Breast epithelium (tissue), 4 donors: ENCODE measurements around the gene SPRY1. TPM values are rescaled to one million over a fixed set of nuclear protein-coding genes. Genes with fewer than 3 reads are reported as not detected.

ENCODE experiments used
- DNase-seq, 2 donors: peaks; one replicate each; pipeline ENCODE4 v3.0.0-alpha.2; 2019; ENCODE audit warnings: low spot score in 2 of 2
- H3K27ac ChIP-seq, 2 donors: fragments of 200-600 bp; sonication (generic) in 1 of 2; one replicate each; pipeline ENCODE4 v1.5.1; 2016 to 2019; ENCODE audit warnings: mild to moderate bottlenecking in 1 of 2
- H3K27me3 ChIP-seq, 2 donors: fragments of 200-600 bp; sonication (generic) in 1 of 2; one replicate each; pipeline versions ENCODE4 v1.5.1 to v1.6.0; 2017 to 2019; ENCODE audit warnings: control low read depth in 1 of 2, mild to moderate bottlenecking in 1 of 2
- H3K36me3 ChIP-seq: fragments of 200-600 bp; one replicate; pipeline ENCODE4 v1.5.1; 2019
- H3K4me1 ChIP-seq, 2 donors: fragments of 200-600 bp; sonication (generic); one replicate each; pipeline ENCODE4 v1.5.1; 2016 to 2019; ENCODE audit warnings: control low read depth in 1 of 2
- H3K4me3 ChIP-seq, 3 donors: fragments of 200-600 bp; sonication (generic); 1 replicate in 2 of 3; 2 replicates in 1 of 3; pipeline ENCODE4 v1.5.1; 2016 to 2019; ENCODE audit warnings: mild to moderate bottlenecking in 3 of 3, moderate library complexity in 2 of 3
- H3K9me3 ChIP-seq, 2 donors: fragments of 200-600 bp; sonication (generic) in 1 of 2; one replicate each; pipeline ENCODE4 v1.5.1; 2016 to 2019; ENCODE audit warnings: control low read depth in 1 of 2
- POLR2A ChIP-seq: fragments of 450-650 bp; IDR thresholded peaks from one replicate; pipeline ENCODE4 v1.6.1; 2016; ENCODE audit warnings: antibody characterized with exemption, mild to moderate bottlenecking, moderate library complexity
- POLR2AphosphoS5 ChIP-seq, 3 donors: sonication (generic); formaldehyde crosslinking; IDR thresholded peaks; one replicate each; pipeline ENCODE4 v1.6.1; 2017; ENCODE audit warnings: antibody characterized with exemption in 3 of 3
- intact Hi-C: fragments of 100-400 bp; cut with DNase I; formaldehyde crosslinking; loops from one replicate; pipeline ENCODE4 v1.15.1; 2023; ENCODE audit warnings: low total_unique reads
- total RNA-seq, 3 donors: library from RNA; depleted of rRNA; stranded (reverse); fragments of >200 nt; gene quantifications; one replicate each; pipeline ENCODE4 v1.1.0, GENCODE V29; 2016
- TF ChIP-seq, protein P1 (sequence below), 3 donors: fragments of 450-650 bp; IDR thresholded peaks; one replicate each; pipeline ENCODE4 v1.5.1; 2016 to 2017; ENCODE audit warnings: antibody characterized with exemption in 3 of 3, mild to moderate bottlenecking in 3 of 3, moderate library complexity in 3 of 3

The SPRY1 gene, protein sequence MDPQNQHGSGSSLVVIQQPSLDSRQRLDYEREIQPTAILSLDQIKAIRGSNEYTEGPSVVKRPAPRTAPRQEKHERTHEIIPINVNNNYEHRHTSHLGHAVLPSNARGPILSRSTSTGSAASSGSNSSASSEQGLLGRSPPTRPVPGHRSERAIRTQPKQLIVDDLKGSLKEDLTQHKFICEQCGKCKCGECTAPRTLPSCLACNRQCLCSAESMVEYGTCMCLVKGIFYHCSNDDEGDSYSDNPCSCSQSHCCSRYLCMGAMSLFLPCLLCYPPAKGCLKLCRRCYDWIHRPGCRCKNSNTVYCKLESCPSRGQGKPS
- 100 to 1,000 TPM in 2 of 3 donors, 10 to 100 TPM in 1; 82.1 to 233 (median 103) TPM for total RNA-seq

DNA sequence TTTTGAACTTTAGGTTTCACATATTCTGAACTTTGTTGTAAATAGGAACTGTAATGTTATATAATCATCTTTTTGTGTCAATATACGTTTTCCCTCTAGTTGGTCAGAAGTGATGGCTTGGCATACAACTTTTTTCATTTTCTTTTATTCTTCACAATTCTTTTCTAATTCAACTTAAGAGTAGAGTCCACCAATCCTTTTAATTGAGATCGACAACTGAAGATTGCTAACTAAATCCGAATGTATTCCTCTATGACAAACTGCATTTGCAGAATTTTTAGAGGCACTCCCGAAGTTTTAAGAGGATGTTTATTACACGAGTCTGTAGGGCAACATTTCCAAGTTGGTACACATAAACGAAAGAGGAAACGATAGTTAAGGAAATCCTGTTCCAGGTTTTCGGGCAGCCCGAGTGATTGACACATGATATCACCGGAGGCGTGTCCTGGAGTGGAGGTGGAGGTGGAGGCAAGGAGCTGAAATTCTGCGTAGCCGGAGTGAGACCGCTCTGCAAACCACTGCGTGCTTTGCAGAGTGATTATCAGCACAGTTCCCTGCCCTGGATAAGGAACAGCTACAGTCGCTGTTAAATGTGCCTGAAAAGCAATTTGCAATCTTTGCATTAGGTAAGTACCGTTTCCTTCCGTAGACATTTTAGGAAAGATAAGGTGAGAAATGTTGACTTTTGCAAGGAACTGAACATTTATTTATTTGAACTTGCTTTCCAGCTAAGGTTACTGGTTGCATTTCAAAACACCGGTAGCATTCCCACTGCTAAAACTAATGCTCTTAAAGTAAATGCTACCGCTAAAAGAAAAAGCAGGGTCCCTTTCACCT lies at the start of gene SPRY1:
SPRY1 (plus strand) TSS at position 489 of the 837 bp plus-strand sequence. CDS start 4,797 bp downstream, outside the sequence.
- Histone ChIP-seq H3K27me3 (no peaks in the 10 kb centered on the region), H3K4me1 (no peaks in the 10 kb centered on the region), H3K27ac (peak within 1 kb of the TSS; percentile 95 to 98), H3K9me3 (no peaks in the 10 kb centered on the region), H3K36me3 (no peaks in the 10 kb centered on the region), H3K4me3 (peak within 1 kb of the TSS; percentile 82 to 92 (median 83))
- DNase-seq: peak; percentile 83 to 92
- intact Hi-C loops: no loop called here
- peak; percentile 83 to 90 (median 88) for TF ChIP-seq POLR2AphosphoS5 (IDR thresholded peaks at IDR 0.05)
- TF ChIP-seq, protein P1, sequence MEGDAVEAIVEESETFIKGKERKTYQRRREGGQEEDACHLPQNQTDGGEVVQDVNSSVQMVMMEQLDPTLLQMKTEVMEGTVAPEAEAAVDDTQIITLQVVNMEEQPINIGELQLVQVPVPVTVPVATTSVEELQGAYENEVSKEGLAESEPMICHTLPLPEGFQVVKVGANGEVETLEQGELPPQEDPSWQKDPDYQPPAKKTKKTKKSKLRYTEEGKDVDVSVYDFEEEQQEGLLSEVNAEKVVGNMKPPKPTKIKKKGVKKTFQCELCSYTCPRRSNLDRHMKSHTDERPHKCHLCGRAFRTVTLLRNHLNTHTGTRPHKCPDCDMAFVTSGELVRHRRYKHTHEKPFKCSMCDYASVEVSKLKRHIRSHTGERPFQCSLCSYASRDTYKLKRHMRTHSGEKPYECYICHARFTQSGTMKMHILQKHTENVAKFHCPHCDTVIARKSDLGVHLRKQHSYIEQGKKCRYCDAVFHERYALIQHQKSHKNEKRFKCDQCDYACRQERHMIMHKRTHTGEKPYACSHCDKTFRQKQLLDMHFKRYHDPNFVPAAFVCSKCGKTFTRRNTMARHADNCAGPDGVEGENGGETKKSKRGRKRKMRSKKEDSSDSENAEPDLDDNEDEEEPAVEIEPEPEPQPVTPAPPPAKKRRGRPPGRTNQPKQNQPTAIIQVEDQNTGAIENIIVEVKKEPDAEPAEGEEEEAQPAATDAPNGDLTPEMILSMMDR (IDR thresholded peaks at IDR 0.05): no peak
- peak; percentile 73 for TF ChIP-seq POLR2A

DNA sequence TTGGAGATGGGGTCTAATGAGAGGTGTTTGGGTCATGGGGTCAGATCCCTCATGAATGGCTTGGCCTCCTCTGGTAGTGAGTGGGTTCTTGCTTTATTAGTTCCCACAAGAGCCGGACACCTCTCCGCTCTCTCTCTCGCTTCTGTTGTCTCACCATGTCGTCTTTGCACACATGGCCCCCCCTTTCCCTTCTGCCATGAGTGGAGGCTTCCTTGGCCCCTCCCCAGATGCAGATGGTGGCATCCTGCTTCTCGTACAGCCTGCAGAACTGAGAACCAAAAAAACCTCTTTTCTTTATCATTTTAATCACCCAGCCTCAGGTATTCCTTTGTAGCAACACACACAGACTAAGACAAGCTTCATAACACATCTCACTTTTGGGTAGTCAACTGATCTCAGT lies 49.6 kb upstream of the SPRY1 start:
- no peaks in the 10 kb centered on the region for H3K36me3 ChIP-seq
- no peak overlapping the region for H3K27ac ChIP-seq
- no peaks in the 10 kb centered on the region for H3K27me3 ChIP-seq
- DNase-seq: no peak
- no peaks in the 10 kb centered on the region for H3K4me1 ChIP-seq
- intact Hi-C loops: no loop called here
- H3K4me3 ChIP-seq: no peak overlapping the region
- TF ChIP-seq POLR2AphosphoS5 (IDR thresholded peaks at IDR 0.05) (no peak), POLR2A (no peak)
- H3K9me3 ChIP-seq: no peaks in the 10 kb centered on the region

DNA sequence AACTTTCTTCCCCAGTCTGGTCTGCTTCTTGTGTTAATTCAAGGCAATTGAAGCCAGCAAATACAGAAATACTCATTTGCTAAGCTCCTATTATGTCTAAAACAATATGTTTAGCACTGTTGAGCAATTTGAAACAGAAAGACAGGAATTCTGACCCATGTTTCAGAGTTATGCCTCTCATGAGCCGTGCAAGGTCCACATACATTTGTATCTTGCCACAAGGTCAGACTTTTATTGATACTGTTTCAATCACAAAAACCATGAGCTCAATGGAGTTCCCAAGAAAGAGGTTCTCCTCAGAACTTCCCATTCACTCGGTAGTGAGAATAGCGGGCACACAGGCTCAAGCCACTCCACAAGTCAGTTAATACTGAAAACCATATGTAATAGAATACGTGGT lies 47.6 kb upstream of the SPRY1 start:
- TF ChIP-seq POLR2AphosphoS5 (IDR thresholded peaks at IDR 0.05) (no peak), POLR2A (no peak)
- TF ChIP-seq, protein P1 (IDR thresholded peaks at IDR 0.05): no peak
- no peaks in the 10 kb centered on the region for H3K4me1 ChIP-seq

GRCh38 chr4:123349421-123350190 lies 47.0 kb upstream of the SPRY1 start:
- TF ChIP-seq POLR2AphosphoS5 (IDR thresholded peaks at IDR 0.05): no peak
- no peak for TF ChIP-seq POLR2A
- Histone ChIP-seq H3K27ac (no peak overlapping the region), H3K9me3 (no peaks in the 10 kb centered on the region), H3K36me3 (no peaks in the 10 kb centered on the region), H3K4me1 (no peaks in the 10 kb centered on the region), H3K4me3 (no peak overlapping the region), H3K27me3 (no peaks in the 10 kb centered on the region)
- intact Hi-C loops: no loop called here
- no peak for DNase-seq

More for the DNA sequence above, 47.6 kb upstream of the SPRY1 start:
- H3K27me3 ChIP-seq: no peaks in the 10 kb centered on the region
- H3K4me3 ChIP-seq: no peak overlapping the region
- intact Hi-C loops: no loop called here
- no peaks in the 10 kb centered on the region for H3K36me3 ChIP-seq
- no peak overlapping the region for H3K27ac ChIP-seq
- no peak for DNase-seq
- no peaks in the 10 kb centered on the region for H3K9me3 ChIP-seq

DNA sequence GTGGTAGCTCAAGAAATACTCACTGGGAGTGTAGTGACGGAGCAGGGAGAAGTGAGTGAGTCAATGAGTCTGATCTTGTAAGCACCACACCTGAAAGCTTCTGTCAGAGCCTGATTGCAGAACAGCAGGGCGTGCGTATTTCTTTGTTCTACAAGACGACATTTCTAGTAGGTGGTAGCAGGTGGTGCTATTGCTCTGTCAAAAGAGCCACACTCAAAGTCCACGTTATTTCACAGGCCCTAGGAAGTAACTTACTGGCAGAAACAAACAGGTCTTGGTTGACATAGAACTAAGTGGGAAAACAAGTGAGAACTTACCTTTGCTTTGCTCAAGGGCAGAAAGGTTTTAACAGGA lies 46.4 kb upstream of the SPRY1 start:
- Histone ChIP-seq H3K9me3 (no peaks in the 10 kb centered on the region), H3K36me3 (no peaks in the 10 kb centered on the region), H3K4me1 (no peaks in the 10 kb centered on the region), H3K27me3 (no peaks in the 10 kb centered on the region), H3K27ac (no peak overlapping the region), H3K4me3 (no peak overlapping the region)
- no peak for DNase-seq
- intact Hi-C loops: no loop called here
- TF ChIP-seq, protein P1 (IDR thresholded peaks at IDR 0.05): peak in 1 of 3 donors; percentile 18
- no peak for TF ChIP-seq POLR2A
